B cell (primary cell): Measurements from ENCODE around the gene CHD5. TPM values are rescaled to one million over a fixed set of nuclear protein-coding genes. Genes with fewer than 3 reads are reported as not detected.

Experiments
- ATAC-seq: fragments of 200-7000 bp; cut with Tn5 transposase; one replicate; pipeline ENCODE4 v1.10.0; 2021; ENCODE audit warnings: low read depth, mild to moderate bottlenecking, moderate number of reproducible peaks, moderate library complexity
- CTCF ChIA-PET: fragments of 350-600 bp; sonication (Branson Sonifier 250); formaldehyde crosslinking; loops from one replicate; lab custom pipeline; 2021; ENCODE audit warnings: antibody characterized with exemption, inconsistent platforms; lab: Charles Lee
- POLR2A ChIA-PET: fragments of 350-600 bp; sonication (Branson Sonifier 250); formaldehyde crosslinking; loops from one replicate; lab custom pipeline; 2021; ENCODE audit warnings: antibody characterized with exemption; lab: Charles Lee
- DNase-seq: peaks from one replicate; pipeline ENCODE4 v3.0.0; 2013
- H2AFZ ChIP-seq: 2 replicates; pipeline ENCODE4 v1.6.1; 2012; ENCODE audit warnings: mild to moderate bottlenecking, low read depth, low read length; ENCODE audit not compliant: insufficient read depth, poor library complexity, severe bottlenecking
- H3K27ac ChIP-seq, 2 donors: 1 replicate in 1 of 2; 2 replicates in 1 of 2; pipeline ENCODE4 v1.5.1; 2012 to 2013; ENCODE audit warnings: low read length in 2 of 2, mild to moderate bottlenecking in 2 of 2, moderate library complexity in 1 of 2
- H3K27me3 ChIP-seq, 4 experiments: fragments of 200-600 bp in 1 of 4; sonication (generic) in 1 of 4; replicated peaks in 1 of 4; 1 replicate in 2 of 4; 2 replicates in 2 of 4; pipeline versions ENCODE4 v1.6.1 to v1.7.0; 2013 to 2016; ENCODE audit warnings: low read length in 3 of 4, mild to moderate bottlenecking in 2 of 4, mixed read lengths in 1 of 4, moderate library complexity in 1 of 4; ENCODE audit not compliant: insufficient read depth in 4 of 4, control insufficient read depth in 3 of 4; ENCODE audit errors: control extremely low read depth in 1 of 4
- H3K36me3 ChIP-seq, 2 experiments: replicated peaks in 1 of 2; 1 replicate in 1 of 2; 2 replicates in 1 of 2; pipeline versions ENCODE4 v1.6.1 to v1.7.1; 2013; ENCODE audit warnings: low read length in 1 of 2; ENCODE audit not compliant: insufficient read depth in 2 of 2, control insufficient read depth in 1 of 2; ENCODE audit errors: control extremely low read depth in 1 of 2, extremely low read depth in 1 of 2
- H3K4me1 ChIP-seq, 2 donors: fragments of 200-600 bp in 1 of 2; sonication (generic) in 1 of 2; 1 replicate in 1 of 2; 2 replicates in 1 of 2; pipeline versions ENCODE4 v1.5.1 to v1.6.1; 2013 to 2017; ENCODE audit warnings: low read length in 2 of 2; ENCODE audit not compliant: control insufficient read depth in 2 of 2, insufficient read depth in 2 of 2
- H3K4me2 ChIP-seq: replicated peaks from 2 replicates; pipeline ENCODE3; 2012; ENCODE audit warnings: mild to moderate bottlenecking, low read depth, low read length; ENCODE audit not compliant: poor library complexity, severe bottlenecking
- H3K4me3 ChIP-seq, 5 experiments: fragments of 200-600 bp in 1 of 5; sonication (generic) in 1 of 5; 1 replicate in 3 of 5; 2 replicates in 2 of 5; pipeline versions ENCODE4 v1.5.1 to v1.7.0; 2011 to 2016; ENCODE audit warnings: low read length in 4 of 5, mild to moderate bottlenecking in 4 of 5, low read depth in 2 of 5, control low read depth in 1 of 5, moderate library complexity in 1 of 5; ENCODE audit not compliant: insufficient read depth in 1 of 5; ENCODE audit errors: control extremely low read depth in 1 of 5, extremely low read depth in 1 of 5
- H3K79me2 ChIP-seq: fragments of 200-600 bp; sonication (generic); one replicate; pipeline ENCODE4 v1.6.0; 2016; ENCODE audit warnings: low read length; ENCODE audit not compliant: control insufficient read depth, insufficient read depth
- H3K9ac ChIP-seq: fragments of 200-600 bp; sonication (generic); 2 replicates; pipeline ENCODE4 v1.6.1; 2017; ENCODE audit warnings: mild to moderate bottlenecking, low read length, moderate library complexity
- H3K9me3 ChIP-seq, 3 donors: one replicate each; pipeline versions ENCODE4 v1.6.1 to v1.7.1; 2013; ENCODE audit warnings: low read length in 2 of 3; ENCODE audit not compliant: control insufficient read depth in 2 of 3, insufficient read depth in 1 of 3; ENCODE audit errors: control extremely low read depth in 1 of 3
- H4K20me1 ChIP-seq: 2 replicates; pipeline ENCODE4 v1.6.0; 2012; ENCODE audit warnings: mild to moderate bottlenecking, low read length; ENCODE audit not compliant: insufficient read depth, control insufficient read depth, poor library complexity, severe bottlenecking
- H3K27ac Mint-ChIP-seq: one replicate; pipeline ENCODE4 v1.8.0; 2021; ENCODE audit warnings: mixed read lengths
- H3K27me3 Mint-ChIP-seq: one replicate; pipeline ENCODE4 v1.8.0; 2021; ENCODE audit warnings: mixed read lengths
- H3K4me1 Mint-ChIP-seq: one replicate; pipeline ENCODE4 v1.8.0; 2021; ENCODE audit warnings: mixed read lengths
- H3K4me3 Mint-ChIP-seq: one replicate; pipeline ENCODE4 v1.8.0; 2021; ENCODE audit warnings: mixed read lengths
- H3K9me3 Mint-ChIP-seq: one replicate; pipeline ENCODE4 v1.8.0; 2022; ENCODE audit warnings: mixed read lengths; ENCODE audit not compliant: insufficient read depth
- EZH2 ChIP-seq: IDR thresholded peaks from 2 replicates; pipeline ENCODE4 v1.6.1; 2012; ENCODE audit warnings: borderline replicate concordance, low read depth, mild to moderate bottlenecking, moderate library complexity, low read length; ENCODE audit not compliant: insufficient read depth, poor library complexity, severe bottlenecking
- WGBS: methylation state at CpG from one replicate; pipeline ENCODE4 v1.1.5; 2013; ENCODE audit warnings: missing lambda C conversion rate; ENCODE audit not compliant: insufficient coverage; 5-methylcytosine and 5-hydroxymethylcytosine counted together
- intact Hi-C: fragments of 100-400 bp; cut with micrococcal nuclease; formaldehyde crosslinking; loops from one replicate; pipeline ENCODE4 v1.10.0; 2022
- polyA plus RNA-seq: library from polyadenylated mRNA; depleted of rRNA; stranded (reverse); fragments of >200 nt; gene quantifications from 2 replicates; pipeline ENCODE4 v1.2.3, GENCODE V29; 2012
- total RNA-seq, 2 donors: library from RNA; stranded (reverse); fragments of 120-200 nt in 1 of 2; gene quantifications; 1 replicate in 1 of 2; 2 replicates in 1 of 2; pipeline versions ENCODE4 v1.2.3 to v1.2.4, GENCODE V29; 2013 to 2022
- TF ChIP-seq, protein P1 (sequence below): fragments of 200-600 bp; IDR thresholded peaks from one replicate; pipeline ENCODE4 v1.8.0; 2022; ENCODE audit warnings: antibody characterized with exemption, mild to moderate bottlenecking

The CHD5 gene
- total and polyA plus RNA-seq, 2 donors (not counting 1 experiment from before 2014, with no cell fraction given) = 0.18 to 0.20 TPM

DNA sequence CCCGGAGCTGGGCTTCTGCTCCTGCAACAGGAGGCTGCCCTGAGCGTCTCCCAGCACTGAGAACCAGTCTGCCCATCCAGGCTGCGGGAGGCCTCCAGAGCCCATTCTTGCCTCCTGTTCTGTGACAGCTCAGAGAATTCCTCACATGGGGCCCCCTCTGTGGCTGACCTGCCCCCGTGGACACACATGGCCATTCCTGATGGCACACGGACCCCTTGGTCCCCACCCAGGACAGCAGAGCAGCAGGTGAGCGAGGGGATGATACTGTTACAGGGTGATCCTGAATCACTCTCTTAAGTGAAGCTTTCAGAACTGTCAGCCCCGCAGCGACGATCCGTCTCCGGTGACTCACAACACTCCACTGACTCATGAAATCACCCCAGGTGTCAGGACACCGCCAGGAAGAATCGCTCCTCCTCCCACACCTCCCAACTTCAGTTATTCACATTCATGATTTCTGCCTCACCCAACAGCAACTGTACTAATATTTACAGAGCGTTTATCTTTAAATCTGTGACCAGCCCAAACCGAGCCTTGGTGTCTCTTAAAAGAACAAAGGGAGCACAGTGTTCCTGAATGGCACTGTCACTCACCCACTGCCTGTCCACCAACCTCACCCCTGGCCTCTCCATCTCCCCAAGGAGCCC, 22.5 kb downstream of the CHD5 start:
- H3K9me3 Mint-ChIP-seq = no peaks in the 10 kb centered on the region
- Histone ChIP-seq H4K20me1 (no peaks in the 10 kb centered on the region), H3K9me3 (no peaks in the 10 kb centered on the region), H3K9ac (no peak overlapping the region), H3K79me2 (no peaks in the 10 kb centered on the region), H3K4me1 (no peaks in the 10 kb centered on the region), H3K4me3 (no peak overlapping the region), H3K27me3 (peaks cover 0 to 10% (median 0%) of the 10 kb centered on the region in 4 experiments), H3K36me3 (no peaks in the 10 kb centered on the region), H2AFZ (no peak overlapping the region), H3K27ac (no peak overlapping the region), H3K4me2 (no peak overlapping the region)
- ChIA-PET POLR2A (no interaction called here), CTCF (no interaction called here)
- no peak for TF ChIP-seq EZH2
- TF ChIP-seq, protein P1, sequence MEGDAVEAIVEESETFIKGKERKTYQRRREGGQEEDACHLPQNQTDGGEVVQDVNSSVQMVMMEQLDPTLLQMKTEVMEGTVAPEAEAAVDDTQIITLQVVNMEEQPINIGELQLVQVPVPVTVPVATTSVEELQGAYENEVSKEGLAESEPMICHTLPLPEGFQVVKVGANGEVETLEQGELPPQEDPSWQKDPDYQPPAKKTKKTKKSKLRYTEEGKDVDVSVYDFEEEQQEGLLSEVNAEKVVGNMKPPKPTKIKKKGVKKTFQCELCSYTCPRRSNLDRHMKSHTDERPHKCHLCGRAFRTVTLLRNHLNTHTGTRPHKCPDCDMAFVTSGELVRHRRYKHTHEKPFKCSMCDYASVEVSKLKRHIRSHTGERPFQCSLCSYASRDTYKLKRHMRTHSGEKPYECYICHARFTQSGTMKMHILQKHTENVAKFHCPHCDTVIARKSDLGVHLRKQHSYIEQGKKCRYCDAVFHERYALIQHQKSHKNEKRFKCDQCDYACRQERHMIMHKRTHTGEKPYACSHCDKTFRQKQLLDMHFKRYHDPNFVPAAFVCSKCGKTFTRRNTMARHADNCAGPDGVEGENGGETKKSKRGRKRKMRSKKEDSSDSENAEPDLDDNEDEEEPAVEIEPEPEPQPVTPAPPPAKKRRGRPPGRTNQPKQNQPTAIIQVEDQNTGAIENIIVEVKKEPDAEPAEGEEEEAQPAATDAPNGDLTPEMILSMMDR = no peak
- H3K27me3 Mint-ChIP-seq = peaks cover 9% of the 10 kb centered on the region
- no peaks in the 10 kb centered on the region for H3K4me1 Mint-ChIP-seq
- ATAC-seq (no peak), DNase-seq (no peak)
- no peak overlapping the region for H3K4me3 Mint-ChIP-seq
- intact Hi-C loops = no loop called here
- WGBS = 90% methylated on average over 15 of the region's 15 CpGs
- no peak overlapping the region for H3K27ac Mint-ChIP-seq

DNA sequence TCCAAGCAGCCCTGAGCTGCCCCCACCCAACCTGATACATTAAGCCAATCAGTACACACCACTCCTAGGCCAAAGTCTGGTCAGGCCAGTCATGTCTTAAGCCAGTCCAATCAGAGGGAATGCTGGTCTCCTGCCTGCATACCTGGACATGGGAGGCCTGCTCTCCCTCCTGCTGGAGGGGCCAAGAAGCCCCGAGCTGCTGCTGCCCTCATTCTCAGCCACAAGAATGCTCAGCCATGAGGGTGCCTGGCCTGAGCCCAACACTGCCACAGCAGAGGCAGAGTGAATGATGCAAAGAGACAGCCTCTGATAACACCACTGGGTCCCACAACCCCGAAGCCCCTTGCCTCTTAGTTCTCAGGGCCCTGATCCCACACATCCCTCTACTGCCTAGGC, 23.0 kb downstream of the CHD5 start:
- DNase-seq (no peak), ATAC-seq (no peak)
- Histone ChIP-seq H2AFZ (no peak overlapping the region), H3K9ac (no peak overlapping the region), H3K79me2 (no peaks in the 10 kb centered on the region), H3K4me3 (no peak overlapping the region), H3K36me3 (no peaks in the 10 kb centered on the region), H3K4me1 (no peaks in the 10 kb centered on the region), H3K9me3 (no peaks in the 10 kb centered on the region), H3K27ac (no peak overlapping the region), H4K20me1 (no peaks in the 10 kb centered on the region), H3K27me3 (peaks cover 0 to 10% (median 0%) of the 10 kb centered on the region in 4 experiments), H3K4me2 (no peak overlapping the region)
- Mint-ChIP-seq H3K4me1 (no peaks in the 10 kb centered on the region), H3K27ac (no peak overlapping the region), H3K4me3 (no peak overlapping the region), H3K9me3 (no peaks in the 10 kb centered on the region), H3K27me3 (peaks cover 12% of the 10 kb centered on the region)
- ChIA-PET CTCF (no interaction called here), POLR2A (no interaction called here)
- no peak for TF ChIP-seq EZH2
- TF ChIP-seq, protein P1 = no peak
- 61% methylated on average over 2 of the region's 2 CpGs for WGBS
- intact Hi-C loops = no loop called here
